Activated T-cell treated with anti-CD3 and anti-CD28 coated beads, Interleukin-2, amount 50 U/mL, for 4 hours (primary cell): ENCODE measurements around the gene COBL. TPM values are rescaled to one million over a fixed set of nuclear protein-coding genes. Genes with fewer than 3 reads are reported as not detected.

Experiments used
- ATAC-seq, 2 donors: fragments of 200-7000 bp; cut with Tn5 transposase; one replicate each; pipeline ENCODE4 v1.10.0; 2021
- DNase-seq: peaks from one replicate; pipeline ENCODE4 v3.0.0-alpha.2; 2020
- H3K27me3 Mint-ChIP-seq: one replicate; pipeline ENCODE4 v1.8.0; 2021; ENCODE audit warnings: low read depth, mixed read lengths
- H3K36me3 Mint-ChIP-seq: one replicate; pipeline ENCODE4 v1.8.0; 2022; ENCODE audit warnings: mixed read lengths; ENCODE audit not compliant: insufficient read depth
- H3K4me1 Mint-ChIP-seq: one replicate; pipeline ENCODE4 v1.8.0; 2021; ENCODE audit warnings: low read depth, mixed read lengths
- H3K4me3 Mint-ChIP-seq: one replicate; pipeline ENCODE4 v1.8.0; 2021; ENCODE audit warnings: mild to moderate bottlenecking, moderate library complexity, mixed read lengths
- H3K9me3 Mint-ChIP-seq: one replicate; pipeline ENCODE4 v1.8.0; 2021; ENCODE audit warnings: mixed read lengths
- total RNA-seq, 3 donors: library from RNA; stranded (reverse); gene quantifications; one replicate each; pipeline ENCODE4 v1.2.1, GENCODE V29; 2021

Gene COBL
- total RNA-seq, 3 donors from 2014 or later: 0.03 TPM; not detected in 2

GRCh38 chr7:51279391-51280023, 37.1 kb downstream of the COBL start:
- Mint-ChIP-seq H3K4me3 (no peak overlapping the region), H3K4me1 (no peaks in the 10 kb centered on the region), H3K9me3 (peaks cover 11% of the 10 kb centered on the region), H3K27me3 (peaks cover 5% of the 10 kb centered on the region), H3K36me3 (no peaks in the 10 kb centered on the region)
- DNase-seq (no peak), ATAC-seq (no peak)

- no peak for DNase-seq
- no peak overlapping the region for H3K4me3 Mint-ChIP-seq
- H3K36me3 Mint-ChIP-seq: no peaks in the 10 kb centered on the region
- H3K27me3 Mint-ChIP-seq: peaks cover 5% of the 10 kb centered on the region
- H3K9me3 Mint-ChIP-seq: peaks cover 11% of the 10 kb centered on the region
- no peak for ATAC-seq
- no peaks in the 10 kb centered on the region for H3K4me1 Mint-ChIP-seq
Observed at GRCh38 chr7:51278797-51279196, 37.8 kb downstream of the COBL start.

GRCh38 chr7:51276967-51277366, 39.6 kb downstream of the COBL start:
- ATAC-seq: no peak
- H3K4me3 Mint-ChIP-seq: no peak overlapping the region
- no peak for DNase-seq
- H3K9me3 Mint-ChIP-seq: no peaks in the 10 kb centered on the region
- no peaks in the 10 kb centered on the region for H3K4me1 Mint-ChIP-seq
- no peaks in the 10 kb centered on the region for H3K36me3 Mint-ChIP-seq
- peaks cover 1% of the 10 kb centered on the region for H3K27me3 Mint-ChIP-seq

DNA sequence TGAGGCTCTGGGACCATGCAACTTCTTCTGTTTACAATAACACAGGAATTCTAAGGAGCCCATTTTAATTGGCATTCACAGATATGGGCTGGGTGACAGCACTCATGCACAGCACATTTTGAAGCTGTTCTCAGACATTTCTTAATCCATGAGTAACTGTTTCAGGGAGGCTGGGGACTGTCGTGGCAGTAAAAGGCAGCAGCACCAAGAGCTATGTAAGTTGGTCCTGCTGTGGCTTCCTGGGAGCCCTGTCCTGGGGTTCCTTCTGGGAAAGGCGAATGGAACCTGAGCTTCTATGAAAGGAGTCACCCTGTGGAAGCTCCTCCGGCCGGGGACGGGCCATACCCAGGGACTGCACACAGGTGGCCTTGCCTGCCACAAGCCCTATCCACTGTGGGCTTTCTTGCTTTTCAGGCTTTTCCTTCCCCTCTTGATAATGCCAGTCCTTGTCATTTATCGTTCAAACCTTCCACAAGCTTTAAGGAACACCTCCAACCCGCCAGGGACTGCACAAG, 40.5 kb downstream of the COBL start:
- ATAC-seq: no peak

GRCh38 chr7:51275532-51275931, 41.1 kb downstream of the COBL start:
- ATAC-seq: no peak
- no peaks in the 10 kb centered on the region for H3K4me1 Mint-ChIP-seq
- H3K4me3 Mint-ChIP-seq: no peak overlapping the region
- H3K9me3 Mint-ChIP-seq: no peaks in the 10 kb centered on the region
- peaks cover 1% of the 10 kb centered on the region for H3K27me3 Mint-ChIP-seq
- no peaks in the 10 kb centered on the region for H3K36me3 Mint-ChIP-seq
- no peak for DNase-seq

More for the DNA sequence above, 40.5 kb downstream of the COBL start:
- H3K4me3 Mint-ChIP-seq: no peak overlapping the region
- no peaks in the 10 kb centered on the region for H3K4me1 Mint-ChIP-seq
- no peak for DNase-seq
- H3K27me3 Mint-ChIP-seq: peaks cover 1% of the 10 kb centered on the region
- H3K36me3 Mint-ChIP-seq: no peaks in the 10 kb centered on the region
- H3K9me3 Mint-ChIP-seq: no peaks in the 10 kb centered on the region

DNA sequence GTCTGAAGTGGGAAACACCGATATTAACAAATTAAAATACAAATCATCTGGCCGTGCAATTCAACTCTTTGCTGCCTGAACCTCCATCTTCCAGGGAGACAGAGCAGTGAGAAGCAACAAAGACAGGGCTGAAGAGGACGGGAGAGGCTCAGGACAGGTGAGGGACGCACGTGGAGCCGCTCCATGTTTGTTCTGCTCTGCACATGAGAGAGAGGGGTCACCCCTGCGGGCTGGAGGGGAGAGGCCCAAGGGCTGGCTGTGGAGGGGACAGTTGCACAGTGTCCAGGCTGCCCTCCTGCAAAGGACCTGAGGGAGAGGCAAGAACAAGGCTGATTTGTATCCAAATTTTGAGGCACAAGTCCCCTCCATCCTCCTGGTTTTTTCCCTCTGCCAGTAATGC, 41.7 kb downstream of the COBL start:
- Mint-ChIP-seq H3K4me1 (no peaks in the 10 kb centered on the region), H3K4me3 (no peak overlapping the region), H3K36me3 (no peaks in the 10 kb centered on the region), H3K9me3 (no peaks in the 10 kb centered on the region), H3K27me3 (peaks cover 1% of the 10 kb centered on the region)
- DNase-seq (no peak), ATAC-seq (no peak)

DNA sequence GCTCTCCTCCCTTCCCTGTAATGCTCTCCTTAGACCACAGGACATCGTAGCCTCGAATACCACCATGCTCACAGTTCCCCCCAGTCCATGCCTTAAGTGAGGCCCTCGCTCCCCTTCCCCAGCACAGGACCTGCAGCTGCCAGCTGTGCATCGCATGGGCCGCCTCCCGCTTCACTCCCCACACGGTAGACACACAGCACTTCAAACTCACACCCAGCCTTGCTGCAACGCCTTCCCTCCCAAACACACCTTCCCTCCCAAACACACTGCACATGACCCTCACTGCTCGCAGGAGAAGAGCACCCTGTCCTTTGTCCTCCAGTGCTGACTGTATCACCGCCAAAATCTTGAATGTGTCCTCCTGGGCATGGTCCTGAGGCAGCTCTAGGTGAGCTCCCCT, 42.6 kb downstream of the COBL start:
- peaks cover 1% of the 10 kb centered on the region for H3K27me3 Mint-ChIP-seq
- DNase-seq (no peak), ATAC-seq (no peak)
- H3K36me3 Mint-ChIP-seq: no peaks in the 10 kb centered on the region
- H3K9me3 Mint-ChIP-seq: no peaks in the 10 kb centered on the region
- no peak overlapping the region for H3K4me3 Mint-ChIP-seq
- no peaks in the 10 kb centered on the region for H3K4me1 Mint-ChIP-seq

DNA sequence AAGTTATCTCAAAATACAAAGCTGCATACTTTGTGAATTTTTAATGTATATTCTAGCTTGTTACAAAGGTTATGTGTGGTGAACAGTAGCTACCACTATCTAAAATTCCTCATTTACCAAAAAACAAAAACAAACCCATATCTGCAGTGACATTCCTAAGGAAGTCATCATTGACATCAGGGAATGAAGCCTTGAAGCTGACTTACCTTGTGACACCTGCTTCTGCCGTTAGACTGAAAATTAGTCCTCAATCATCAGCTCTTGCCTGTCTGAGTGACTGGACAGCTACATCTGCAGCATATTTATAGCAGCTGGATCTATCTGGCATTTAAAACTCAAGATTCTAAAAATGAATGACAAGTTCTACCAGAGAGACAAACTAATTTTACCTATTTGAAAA, 43.2 kb downstream of the COBL start:
- H3K27me3 Mint-ChIP-seq: peaks cover 1% of the 10 kb centered on the region

DNA sequence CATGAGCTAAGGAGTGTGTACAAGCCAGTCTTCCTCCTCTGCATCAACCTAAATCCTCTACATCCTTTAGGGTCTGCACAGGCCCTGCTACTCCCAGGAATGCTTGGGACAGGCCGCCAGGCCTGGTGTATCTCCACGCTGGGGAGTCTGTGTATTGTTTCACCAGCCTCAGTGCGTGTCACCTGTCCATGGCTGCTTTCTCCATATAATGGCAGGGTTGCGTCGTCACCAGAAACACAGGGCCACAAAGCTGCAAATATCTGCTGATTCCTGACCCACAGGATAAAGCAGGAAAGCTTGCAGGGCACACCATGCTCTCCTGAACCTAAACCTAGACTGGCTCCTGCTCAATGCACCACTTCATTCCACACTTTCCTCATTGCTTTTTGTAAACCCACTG, 45.6 kb downstream of the COBL start:
- DNase-seq (no peak), ATAC-seq (no peak)
- Mint-ChIP-seq H3K4me3 (no peak overlapping the region), H3K36me3 (no peaks in the 10 kb centered on the region), H3K27me3 (no peaks in the 10 kb centered on the region), H3K4me1 (no peaks in the 10 kb centered on the region), H3K9me3 (no peaks in the 10 kb centered on the region)

More for the DNA sequence above, 43.2 kb downstream of the COBL start:
- Mint-ChIP-seq H3K4me3 (no peak overlapping the region), H3K4me1 (no peaks in the 10 kb centered on the region), H3K36me3 (no peaks in the 10 kb centered on the region), H3K9me3 (no peaks in the 10 kb centered on the region)
- ATAC-seq (no peak), DNase-seq (no peak)

DNA sequence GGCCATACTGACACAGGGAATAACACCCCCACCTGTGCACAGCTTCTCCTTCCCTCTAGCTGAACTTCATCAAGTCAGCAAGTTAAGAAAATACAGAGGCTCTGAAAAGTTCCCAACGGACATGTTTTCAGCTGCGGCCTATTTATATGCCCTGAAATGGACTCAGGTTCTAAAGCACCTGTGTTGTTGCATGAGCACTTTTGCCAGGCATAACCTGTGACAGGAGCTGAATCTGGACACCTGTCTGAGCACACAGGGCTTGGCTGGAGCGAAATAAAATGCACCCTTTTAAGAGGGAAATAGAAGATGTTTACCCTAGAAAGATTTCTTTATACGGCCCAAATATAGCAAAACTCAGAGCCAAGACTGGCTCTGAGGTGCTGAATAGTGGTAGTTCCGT, 46.7 kb downstream of the COBL start:
- Mint-ChIP-seq H3K9me3 (no peaks in the 10 kb centered on the region), H3K4me1 (no peaks in the 10 kb centered on the region)
- ATAC-seq: no peak

DNA sequence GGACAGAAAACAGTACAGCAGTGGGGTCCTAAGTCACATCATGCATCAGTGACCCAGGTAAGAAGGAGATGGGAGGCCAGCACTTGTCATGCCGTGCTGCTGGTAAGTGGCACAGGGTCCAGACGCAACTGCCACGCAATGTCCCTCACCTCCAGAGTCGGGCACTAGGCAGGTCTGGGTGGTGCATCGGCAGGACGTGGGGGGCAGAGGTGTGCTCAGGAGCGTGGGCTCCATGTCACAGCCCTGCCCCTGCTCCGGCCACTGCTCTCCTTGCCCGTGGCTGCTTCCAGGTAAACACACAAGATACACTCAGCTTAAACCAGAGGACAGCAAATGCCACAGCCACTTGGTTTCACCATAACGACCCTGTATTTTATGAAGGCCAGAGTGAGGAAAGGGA, 47.3 kb downstream of the COBL start:
- Mint-ChIP-seq H3K9me3 (no peaks in the 10 kb centered on the region), H3K4me1 (no peaks in the 10 kb centered on the region), H3K27me3 (no peaks in the 10 kb centered on the region), H3K36me3 (no peaks in the 10 kb centered on the region), H3K4me3 (no peak overlapping the region)
- ATAC-seq: no peak
- DNase-seq: no peak

More for the DNA sequence above, 46.7 kb downstream of the COBL start:
- no peak overlapping the region for H3K4me3 Mint-ChIP-seq
- H3K27me3 Mint-ChIP-seq: no peaks in the 10 kb centered on the region
- no peaks in the 10 kb centered on the region for H3K36me3 Mint-ChIP-seq
- no peak for DNase-seq

GRCh38 chr7:51268859-51269258, 47.8 kb downstream of the COBL start:
- H3K9me3 Mint-ChIP-seq: no peaks in the 10 kb centered on the region

DNA sequence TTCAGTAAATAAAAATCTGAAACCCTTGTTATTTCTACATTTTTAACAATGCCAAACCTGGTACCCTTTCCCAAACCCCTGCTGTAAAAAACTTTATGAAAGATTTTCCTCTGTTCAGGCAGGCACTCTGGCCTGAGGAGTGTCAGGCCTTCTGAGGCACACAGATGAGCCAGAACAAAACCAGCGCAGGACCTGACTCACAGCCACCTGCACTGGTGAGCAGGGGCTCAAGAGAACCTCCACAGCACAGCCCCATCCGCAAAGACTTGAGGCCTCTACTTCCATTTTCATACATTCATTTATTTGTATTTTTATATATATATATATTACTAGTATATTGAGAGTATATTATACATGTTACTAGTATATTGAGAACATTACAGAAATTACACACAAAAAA, 49.4 kb downstream of the COBL start:
- no peak for DNase-seq
- no peaks in the 10 kb centered on the region for H3K9me3 Mint-ChIP-seq
- H3K27me3 Mint-ChIP-seq: no peaks in the 10 kb centered on the region
- H3K4me1 Mint-ChIP-seq: no peaks in the 10 kb centered on the region
- H3K4me3 Mint-ChIP-seq: no peak overlapping the region
- H3K36me3 Mint-ChIP-seq: no peaks in the 10 kb centered on the region
- ATAC-seq: no peak

More at GRCh38 chr7:51268859-51269258, 47.8 kb downstream of the COBL start:
- no peak for DNase-seq
- Mint-ChIP-seq H3K27me3 (no peaks in the 10 kb centered on the region), H3K4me3 (no peak overlapping the region), H3K4me1 (no peaks in the 10 kb centered on the region), H3K36me3 (no peaks in the 10 kb centered on the region)
- no peak for ATAC-seq

DNA sequence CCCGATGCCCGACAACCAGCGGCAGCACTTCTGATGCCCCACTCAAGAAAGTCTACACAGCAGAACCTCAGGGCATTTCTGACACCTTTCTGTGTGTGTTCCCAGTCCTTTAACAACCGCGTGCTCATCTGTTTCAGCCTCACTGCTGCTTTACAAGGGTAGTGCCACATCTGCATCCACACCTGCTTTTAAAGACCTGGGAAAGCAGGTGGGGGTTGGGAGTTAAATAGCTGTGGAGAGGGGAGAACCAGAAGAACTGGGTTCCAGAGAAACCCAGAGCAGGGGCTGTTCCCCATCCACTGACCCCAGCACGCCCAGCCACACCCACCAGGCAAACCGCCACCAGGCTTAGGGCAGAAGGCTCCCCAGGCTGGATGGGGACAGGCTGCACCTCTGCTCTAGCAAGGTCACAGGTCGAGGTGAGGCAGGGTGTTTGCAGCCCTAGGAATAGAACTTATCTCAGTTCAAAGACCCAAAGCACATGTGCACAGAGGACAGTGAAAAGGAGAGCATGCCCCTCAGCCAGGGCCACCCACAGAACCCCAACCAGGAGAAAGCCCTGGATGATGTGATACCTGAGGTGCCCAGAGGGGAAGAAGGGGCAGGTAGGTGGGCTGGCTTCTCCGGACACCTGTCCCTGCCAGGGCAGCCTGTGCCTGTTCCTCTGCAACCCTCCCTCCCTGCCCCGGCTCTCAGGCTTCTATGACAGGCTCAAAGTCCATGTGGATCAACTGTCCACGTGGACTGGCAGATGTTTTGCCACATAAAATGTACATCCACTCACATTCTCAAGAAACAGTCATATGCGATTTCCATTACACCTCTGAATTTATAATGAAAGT, 51.3 kb downstream of the COBL start:
- no peak for ATAC-seq

More for the DNA sequence above, 51.3 kb downstream of the COBL start:
- Mint-ChIP-seq H3K36me3 (peaks cover 1% of the 10 kb centered on the region), H3K9me3 (no peaks in the 10 kb centered on the region), H3K4me1 (no peaks in the 10 kb centered on the region), H3K27me3 (peaks cover 7% of the 10 kb centered on the region), H3K4me3 (no peak overlapping the region)
- DNase-seq: no peak
